A549 (cell line): Measurements from ENCODE around the gene GALNT18. TPM values are rescaled to one million over a fixed set of nuclear protein-coding genes. Genes with fewer than 3 reads are reported as not detected.

Experiments used
- ATAC-seq, 2 experiments: fragments of 200-7000 bp in 1 of 2; fragments of >200 bp in 1 of 2; cut with Nextera tagmentation in 1 of 2; cut with Tn5 transposase in 1 of 2; 3 replicates each; pipeline versions ENCODE4 v1.8.0 to v1.9.1; 2018 to 2020; ENCODE audit warnings: mild to moderate bottlenecking in 1 of 2, moderate library complexity in 1 of 2
- CTCF ChIA-PET: fragments of 300-600 bp; sonication (Branson Sonifier 250); formaldehyde crosslinking; extraction: SDS; loops from one replicate; lab custom pipeline; 2021; ENCODE audit warnings: antibody characterized with exemption, inconsistent platforms; lab: Yijun Ruan, JAX
- POLR2A ChIA-PET: fragments of 350-600 bp; formaldehyde crosslinking; extraction: SDS; loops from one replicate; lab custom pipeline; 2021; ENCODE audit warnings: antibody characterized with exemption, inconsistent platforms; lab: Yijun Ruan, JAX
- DNase-seq, 2 experiments: peaks; one replicate each; pipeline versions ENCODE4 v3.0.0 to v3.0.0-alpha.2; 2011 to 2016; ENCODE audit warnings: low read depth in 1 of 2, low spot score in 1 of 2
- FAIRE-seq: peaks from 2 replicates; lab custom pipeline; 2011; peaks lifted over from hg19 to GRCh38; lab: Jason Lieb, UNC
- H3K27ac ChIP-seq, 2 experiments: fragments of >200 bp; sonication (Bioruptor Twin); formaldehyde crosslinking; 3 replicates each; pipeline ENCODE4 v1.5.1; 2016 to 2017
- H3K4me1 ChIP-seq: fragments of >200 bp; sonication (Bioruptor Twin); formaldehyde crosslinking; 3 replicates; pipeline ENCODE4 v1.6.1; 2016
- H3K4me2 ChIP-seq: fragments of >200 bp; sonication (Bioruptor Twin); formaldehyde crosslinking; 3 replicates; pipeline ENCODE4 v1.6.1; 2016
- H3K4me3 ChIP-seq: fragments of >200 bp; sonication (Bioruptor Twin); formaldehyde crosslinking; 3 replicates; pipeline ENCODE4 v1.5.1; 2016
- H3K9me3 ChIP-seq: fragments of >200 bp; sonication (Bioruptor Twin); formaldehyde crosslinking; 3 replicates; pipeline ENCODE4 v1.6.1; 2016
- CBX8 ChIP-seq: fragments of 200-600 bp; sonication (generic); IDR thresholded peaks from 2 replicates; pipeline ENCODE4 v1.6.1; 2016
- CHD2 ChIP-seq: fragments of 150-350 bp; IDR thresholded peaks from 2 replicates; pipeline ENCODE4 v1.6.1; 2014; ENCODE audit warnings: low read length; ENCODE audit not compliant: partially characterized antibody
- CHD4 ChIP-seq: fragments of 200-600 bp; sonication (generic); IDR thresholded peaks from 2 replicates; pipeline ENCODE4 v1.6.1; 2016; ENCODE audit warnings: antibody characterized with exemption, mild to moderate bottlenecking, borderline replicate concordance
- FOXS1 ChIP-seq: fragments of 250-450 bp; sonication (Bioruptor Pico); IDR thresholded peaks from 2 replicates; pipeline ENCODE4 v1.5.0; 2020; ENCODE audit warnings: mild to moderate bottlenecking, moderate library complexity
- GATA3 ChIP-seq: IDR thresholded peaks from 2 replicates; pipeline ENCODE4 v1.6.1; 2012; ENCODE audit warnings: borderline replicate concordance
- HES2 ChIP-seq: fragments of >200 bp; sonication (Bioruptor Twin); formaldehyde crosslinking; IDR thresholded peaks from 2 replicates; pipeline ENCODE4 v1.6.1; 2016
- HEYL ChIP-seq: fragments of 250-450 bp; sonication (Bioruptor Pico); IDR thresholded peaks from 2 replicates; pipeline ENCODE4 v1.8.0; 2021; ENCODE audit warnings: mild to moderate bottlenecking, moderate library complexity
- HOXB13 ChIP-seq: fragments of 250-450 bp; sonication (Bioruptor Pico); IDR thresholded peaks from 2 replicates; pipeline ENCODE4 v1.5.0; 2020; ENCODE audit warnings: low read depth, mild to moderate bottlenecking, moderate library complexity
- JUN ChIP-seq, 2 experiments: fragments of >200 bp; sonication (Bioruptor Twin); formaldehyde crosslinking; IDR thresholded peaks; 2 replicates in 1 of 2; 3 replicates in 1 of 2; pipeline ENCODE4 v1.6.1; 2016 to 2017
- MYC ChIP-seq: IDR thresholded peaks from 2 replicates; pipeline ENCODE4 v1.6.1; 2012; ENCODE audit warnings: mild to moderate bottlenecking, inconsistent platforms, low read length, improper control_type of control experiment, borderline replicate concordance
- NFE2L2 ChIP-seq: fragments of 150-350 bp; conservative IDR thresholded peaks from 2 replicates; pipeline ENCODE4 v1.6.1; 2014; ENCODE audit warnings: low read length
- NR3C1 ChIP-seq: fragments of >200 bp; sonication (Bioruptor Twin); formaldehyde crosslinking; IDR thresholded peaks from 3 replicates; pipeline ENCODE4 v1.6.1; 2017
- PHF8 ChIP-seq: fragments of 200-600 bp; sonication (generic); IDR thresholded peaks from 2 replicates; pipeline ENCODE4 v1.6.1; 2016; ENCODE audit warnings: low read depth, mild to moderate bottlenecking, antibody characterized with exemption, moderate library complexity, borderline replicate concordance
- RARB ChIP-seq: fragments of 250-450 bp; sonication (Bioruptor Pico); IDR thresholded peaks from 2 replicates; pipeline ENCODE4 v1.8.0; 2021; ENCODE audit warnings: mild to moderate bottlenecking, moderate library complexity
- RFX5 ChIP-seq: fragments of 450-650 bp; IDR thresholded peaks from 2 replicates; pipeline ENCODE4 v1.7.1; 2014; ENCODE audit warnings: antibody characterized with exemption, mild to moderate bottlenecking, moderate library complexity
- SMC3 ChIP-seq: fragments of >200 bp; sonication (Bioruptor Twin); formaldehyde crosslinking; IDR thresholded peaks from 3 replicates; pipeline ENCODE4 v1.6.1; 2018; ENCODE audit warnings: inconsistent platforms
- TP53 ChIP-seq: fragments of 250-450 bp; sonication (Bioruptor Pico); IDR thresholded peaks from 2 replicates; pipeline ENCODE4 v1.5.0; 2021; ENCODE audit warnings: mild to moderate bottlenecking, moderate library complexity
- ZSCAN20 ChIP-seq: fragments of 250-450 bp; sonication (Bioruptor Pico); IDR thresholded peaks from 2 replicates; pipeline ENCODE4 v1.8.0; 2022; ENCODE audit warnings: mild to moderate bottlenecking, moderate library complexity
- WGBS: methylation state at CpG from one replicate; pipeline ENCODE4 v1.1.6; 2017; ENCODE audit errors: missing lambda C conversion rate; 5-methylcytosine and 5-hydroxymethylcytosine counted together
- polyA plus RNA-seq, 4 experiments: library from polyadenylated mRNA; depleted of rRNA in 3 of 4; stranded (reverse); fragments of >200 nt; fragmentation: RNase III in 1 of 4; extraction: RNeasy Plus Mini Kit Qiagen cat#74134 plus additional on column Dnase treatment in 1 of 4; gene quantifications; 2 replicates in 3 of 4; 3 replicates in 1 of 4; pipeline ENCODE4 v1.2.3, GENCODE V29; 2011 to 2017
- TF ChIP-seq, protein P1 (sequence below): fragments of >200 bp; sonication (Bioruptor Twin); formaldehyde crosslinking; IDR thresholded peaks from 3 replicates; pipeline ENCODE4 v1.5.1; 2016
- TF ChIP-seq, protein P2 (sequence below): fragments of 450-650 bp; IDR thresholded peaks from 2 replicates; pipeline ENCODE4 v1.6.1; 2014; ENCODE audit warnings: antibody characterized with exemption
- TF ChIP-seq, protein P3 (sequence below): fragments of 200-600 bp; sonication (generic); IDR thresholded peaks from 2 replicates; pipeline ENCODE4 v1.6.1; 2016; ENCODE audit warnings: antibody characterized with exemption, mild to moderate bottlenecking, moderate library complexity

GALNT18 gene
- polyA plus RNA-seq, 2 of the 4 experiments (the other 2 are of a cell fraction) = 6.7 to 16.1 TPM

- TF ChIP-seq PHF8 (no peak), ZSCAN20 (no peak), HEYL (CRISPR knock-in tag) (no peak)
Measured at GRCh38 chr11:11476971-11477645, 144.7 kb downstream of the GALNT18 start (continued).

DNA sequence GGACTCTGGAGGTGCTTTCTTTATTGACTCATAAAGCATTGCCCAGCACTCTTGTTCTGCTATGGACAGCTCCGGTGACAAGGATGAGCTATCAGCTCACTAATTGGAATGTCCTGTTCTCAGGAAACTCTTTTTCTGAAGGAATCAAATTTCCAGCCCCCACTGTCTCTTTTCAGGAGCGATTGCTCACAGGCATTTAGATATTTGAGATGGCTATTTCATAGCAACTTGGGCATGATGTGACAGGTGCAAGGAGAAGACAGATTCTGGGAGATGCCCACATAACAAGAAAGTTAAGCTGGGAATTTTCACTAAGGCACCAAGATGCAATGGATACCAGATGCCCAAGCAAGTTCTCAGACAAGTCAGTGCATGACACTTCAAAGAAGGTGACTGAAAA, 145.3 kb downstream of the GALNT18 start:
- ChIA-PET POLR2A (no interaction called here), CTCF (no interaction called here)
- Histone ChIP-seq H3K27ac (no peak overlapping the region), H3K4me3 (no peak overlapping the region), H3K4me2 (no peak overlapping the region), H3K4me1 (peaks cover 5% of the 10 kb centered on the region; the same call in 1 of the 3 replicates), H3K9me3 (no peaks in the 10 kb centered on the region)
- TF ChIP-seq GATA3 = no peak
- no peak for TF ChIP-seq CBX8
- TF ChIP-seq CHD4 = no peak
- ATAC-seq = no peak
- FAIRE-seq = no peak
- no peak for DNase-seq
- WGBS = 66% methylated on average over 2 of the region's 2 CpGs

- no peak for ATAC-seq
- Histone ChIP-seq H3K4me3 (no peak overlapping the region), H3K4me1 (no peaks in the 10 kb centered on the region), H3K27ac (no peak overlapping the region), H3K9me3 (no peaks in the 10 kb centered on the region), H3K4me2 (no peak overlapping the region)
- DNase-seq = no peak
- ChIA-PET CTCF (no interaction called here), POLR2A (no interaction called here)
- FAIRE-seq = no peak
- WGBS = 97% methylated on average over 2 of the region's 2 CpGs
- TF ChIP-seq RARB (CRISPR knock-in tag) (no peak), MYC (no peak), HOXB13 (CRISPR knock-in tag) (no peak)
- TF ChIP-seq, protein P1, sequence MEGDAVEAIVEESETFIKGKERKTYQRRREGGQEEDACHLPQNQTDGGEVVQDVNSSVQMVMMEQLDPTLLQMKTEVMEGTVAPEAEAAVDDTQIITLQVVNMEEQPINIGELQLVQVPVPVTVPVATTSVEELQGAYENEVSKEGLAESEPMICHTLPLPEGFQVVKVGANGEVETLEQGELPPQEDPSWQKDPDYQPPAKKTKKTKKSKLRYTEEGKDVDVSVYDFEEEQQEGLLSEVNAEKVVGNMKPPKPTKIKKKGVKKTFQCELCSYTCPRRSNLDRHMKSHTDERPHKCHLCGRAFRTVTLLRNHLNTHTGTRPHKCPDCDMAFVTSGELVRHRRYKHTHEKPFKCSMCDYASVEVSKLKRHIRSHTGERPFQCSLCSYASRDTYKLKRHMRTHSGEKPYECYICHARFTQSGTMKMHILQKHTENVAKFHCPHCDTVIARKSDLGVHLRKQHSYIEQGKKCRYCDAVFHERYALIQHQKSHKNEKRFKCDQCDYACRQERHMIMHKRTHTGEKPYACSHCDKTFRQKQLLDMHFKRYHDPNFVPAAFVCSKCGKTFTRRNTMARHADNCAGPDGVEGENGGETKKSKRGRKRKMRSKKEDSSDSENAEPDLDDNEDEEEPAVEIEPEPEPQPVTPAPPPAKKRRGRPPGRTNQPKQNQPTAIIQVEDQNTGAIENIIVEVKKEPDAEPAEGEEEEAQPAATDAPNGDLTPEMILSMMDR = no peak
Measured at GRCh38 chr11:11472106-11472505, 149.7 kb downstream of the GALNT18 start.

DNA sequence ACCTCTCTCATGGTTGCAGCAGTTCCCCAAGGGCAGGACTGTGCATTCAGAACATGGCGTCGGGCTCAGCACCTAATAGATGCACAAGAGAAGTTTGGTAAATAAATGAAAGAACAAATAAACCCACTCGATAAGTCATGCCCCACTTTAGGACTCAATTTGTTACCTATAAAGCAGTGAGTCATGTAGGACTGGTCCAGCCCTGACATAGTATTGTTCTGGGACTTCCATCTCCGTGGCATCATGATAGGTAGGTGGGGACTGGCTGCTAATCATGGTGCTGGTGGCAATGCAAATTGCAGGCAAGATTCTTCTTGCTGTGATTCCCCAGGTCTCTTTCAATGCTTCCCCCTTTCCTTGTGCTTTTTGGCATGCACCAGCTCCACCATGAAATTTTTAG, 150.6 kb downstream of the GALNT18 start:
- Histone ChIP-seq H3K9me3 (no peaks in the 10 kb centered on the region), H3K4me3 (no peak overlapping the region), H3K4me2 (no peak overlapping the region), H3K27ac (no peak overlapping the region), H3K4me1 (no peaks in the 10 kb centered on the region)
- WGBS = 41% methylated on average over 4 of the region's 4 CpGs
- FAIRE-seq (no peak), ATAC-seq (no peak), DNase-seq (no peak)
- CTCF ChIA-PET = no interaction called here
- TF ChIP-seq, protein P2, sequence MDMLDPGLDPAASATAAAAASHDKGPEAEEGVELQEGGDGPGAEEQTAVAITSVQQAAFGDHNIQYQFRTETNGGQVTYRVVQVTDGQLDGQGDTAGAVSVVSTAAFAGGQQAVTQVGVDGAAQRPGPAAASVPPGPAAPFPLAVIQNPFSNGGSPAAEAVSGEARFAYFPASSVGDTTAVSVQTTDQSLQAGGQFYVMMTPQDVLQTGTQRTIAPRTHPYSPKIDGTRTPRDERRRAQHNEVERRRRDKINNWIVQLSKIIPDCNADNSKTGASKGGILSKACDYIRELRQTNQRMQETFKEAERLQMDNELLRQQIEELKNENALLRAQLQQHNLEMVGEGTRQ = no peak
- TF ChIP-seq RFX5 = no peak
- TF ChIP-seq HES2 = no peak
- TF ChIP-seq SMC3 = no peak
- TF ChIP-seq NR3C1 = no peak
- no peak for TF ChIP-seq JUN (IDR thresholded peaks at IDR 0.05)
- no peak for TF ChIP-seq CHD2
- TF ChIP-seq, protein P3, sequence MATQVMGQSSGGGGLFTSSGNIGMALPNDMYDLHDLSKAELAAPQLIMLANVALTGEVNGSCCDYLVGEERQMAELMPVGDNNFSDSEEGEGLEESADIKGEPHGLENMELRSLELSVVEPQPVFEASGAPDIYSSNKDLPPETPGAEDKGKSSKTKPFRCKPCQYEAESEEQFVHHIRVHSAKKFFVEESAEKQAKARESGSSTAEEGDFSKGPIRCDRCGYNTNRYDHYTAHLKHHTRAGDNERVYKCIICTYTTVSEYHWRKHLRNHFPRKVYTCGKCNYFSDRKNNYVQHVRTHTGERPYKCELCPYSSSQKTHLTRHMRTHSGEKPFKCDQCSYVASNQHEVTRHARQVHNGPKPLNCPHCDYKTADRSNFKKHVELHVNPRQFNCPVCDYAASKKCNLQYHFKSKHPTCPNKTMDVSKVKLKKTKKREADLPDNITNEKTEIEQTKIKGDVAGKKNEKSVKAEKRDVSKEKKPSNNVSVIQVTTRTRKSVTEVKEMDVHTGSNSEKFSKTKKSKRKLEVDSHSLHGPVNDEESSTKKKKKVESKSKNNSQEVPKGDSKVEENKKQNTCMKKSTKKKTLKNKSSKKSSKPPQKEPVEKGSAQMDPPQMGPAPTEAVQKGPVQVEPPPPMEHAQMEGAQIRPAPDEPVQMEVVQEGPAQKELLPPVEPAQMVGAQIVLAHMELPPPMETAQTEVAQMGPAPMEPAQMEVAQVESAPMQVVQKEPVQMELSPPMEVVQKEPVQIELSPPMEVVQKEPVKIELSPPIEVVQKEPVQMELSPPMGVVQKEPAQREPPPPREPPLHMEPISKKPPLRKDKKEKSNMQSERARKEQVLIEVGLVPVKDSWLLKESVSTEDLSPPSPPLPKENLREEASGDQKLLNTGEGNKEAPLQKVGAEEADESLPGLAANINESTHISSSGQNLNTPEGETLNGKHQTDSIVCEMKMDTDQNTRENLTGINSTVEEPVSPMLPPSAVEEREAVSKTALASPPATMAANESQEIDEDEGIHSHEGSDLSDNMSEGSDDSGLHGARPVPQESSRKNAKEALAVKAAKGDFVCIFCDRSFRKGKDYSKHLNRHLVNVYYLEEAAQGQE = no peak
- no peak for TF ChIP-seq NFE2L2
- TF ChIP-seq FOXS1 (CRISPR knock-in tag) = no peak
- no peak for TF ChIP-seq TP53 (CRISPR knock-in tag)
- POLR2A ChIA-PET = no interaction called here
